Measurements from ENCODE around the gene ARL5C.

Gene ARL5C

GRCh38 chr17:39165841-39166349, at the start of gene ARL5C:
ARL5C (minus strand) TSS chr17:39166161; CDS start chr17:39165760, 401 bp downstream.
- in situ Hi-C loops (cut with MboI; ENCODE audit: low sequenced_read_pairs), result loop anchor here (10.0 to 25.0 kb wide), 2 partner anchors 181 to 304 kb away; partner anchors contain the start of genes LASP1 and RPL23

GRCh38 chr17:39213852-39214251, 47.9 kb upstream of the ARL5C start:
- in situ Hi-C loops (cut with MboI; ENCODE audit: low sequenced_read_pairs), result no loop called here

- in situ Hi-C loops (cut with MboI; ENCODE audit: low sequenced_read_pairs), result no loop called here
Measured at GRCh38 chr17:39212841-39213480, 47.0 kb upstream of the ARL5C start.

- in situ Hi-C loops (cut with MboI; ENCODE audit: low sequenced_read_pairs), result no loop called here
Measured at GRCh38 chr17:39212195-39212810, 46.3 kb upstream of the ARL5C start.

- in situ Hi-C loops (cut with MboI; ENCODE audit: low sequenced_read_pairs), result no loop called here
Measured at GRCh38 chr17:39210093-39210434, 44.1 kb upstream of the ARL5C start.

GRCh38 chr17:39209317-39210092, 43.5 kb upstream of the ARL5C start:
- in situ Hi-C loops (cut with MboI; ENCODE audit: low sequenced_read_pairs), result no loop called here

GRCh38 chr17:39208893-39209292, 42.9 kb upstream of the ARL5C start:
- in situ Hi-C loops (cut with MboI; ENCODE audit: low sequenced_read_pairs), result no loop called here

- in situ Hi-C loops (cut with MboI; ENCODE audit: low sequenced_read_pairs), result no loop called here
Measured at GRCh38 chr17:39208136-39208535, 42.2 kb upstream of the ARL5C start.

- in situ Hi-C loops (cut with MboI; ENCODE audit: low sequenced_read_pairs), result no loop called here
Measured at GRCh38 chr17:39205112-39205526, 39.2 kb upstream of the ARL5C start.

GRCh38 chr17:39204245-39204644, 38.3 kb upstream of the ARL5C start:
- in situ Hi-C loops (cut with MboI; ENCODE audit: low sequenced_read_pairs), result no loop called here

- in situ Hi-C loops (cut with MboI; ENCODE audit: low sequenced_read_pairs), result no loop called here
Measured at GRCh38 chr17:39200957-39201510, 35.1 kb upstream of the ARL5C start.

GRCh38 chr17:39200070-39200879, 34.3 kb upstream of the ARL5C start, which contains the start of gene RPL19:
RPL19 (plus strand) TSS chr17:39200283; CDS start chr17:39200345, 62 bp downstream.
- in situ Hi-C loops (cut with MboI; ENCODE audit: low sequenced_read_pairs), result no loop called here

GRCh38 chr17:39199820-39200069, 33.8 kb upstream of the ARL5C start:
- in situ Hi-C loops (cut with MboI; ENCODE audit: low sequenced_read_pairs), result no loop called here

- in situ Hi-C loops (cut with MboI; ENCODE audit: low sequenced_read_pairs), result no loop called here
Measured at GRCh38 chr17:39198186-39198566, 32.2 kb upstream of the ARL5C start.

- in situ Hi-C loops (cut with MboI; ENCODE audit: low sequenced_read_pairs), result no loop called here
Measured at GRCh38 chr17:39197380-39198185, 31.6 kb upstream of the ARL5C start, which contains the start of gene CACNB1. CACNB1 (minus strand) TSS chr17:39197669; CDS start chr17:39197495, 174 bp downstream.

- in situ Hi-C loops (cut with MboI; ENCODE audit: low sequenced_read_pairs), result no loop called here
Measured at GRCh38 chr17:39196808-39197291, 30.9 kb upstream of the ARL5C start.

GRCh38 chr17:39196241-39196807, 30.4 kb upstream of the ARL5C start:
- in situ Hi-C loops (cut with MboI; ENCODE audit: low sequenced_read_pairs), result no loop called here

- in situ Hi-C loops (cut with MboI; ENCODE audit: low sequenced_read_pairs), result no loop called here
Measured at GRCh38 chr17:39195568-39196160, 29.7 kb upstream of the ARL5C start.

- in situ Hi-C loops (cut with MboI; ENCODE audit: low sequenced_read_pairs), result no loop called here
Measured at GRCh38 chr17:39194985-39195524, 29.1 kb upstream of the ARL5C start.

All from HL-60/S4 (cell line).